ENCODE measurements around the gene ALDH1L2. TPM values are rescaled to one million over a fixed set of nuclear protein-coding genes. Genes with fewer than 3 reads are reported as not detected.

Gene ALDH1L2
- total and polyA plus RNA-seq, 5 donors from 2014 or later, result not detected

GRCh38 chr12:105030820-105031807 is 53.1 kb downstream of the ALDH1L2 start:
- Histone ChIP-seq H3K27ac (ENCODE audit: insufficient read depth, low read length, poor library complexity, severe bottlenecking) (no peak overlapping the region), H3K4me3 (ENCODE audit: low read depth, low read length) (peak overlapping the region; percentile 60), H3K4me1 (ENCODE audit: control insufficient read depth, insufficient read depth, low read length, poor library complexity, severe bottlenecking) (peaks cover 9% of the 10 kb centered on the region), H3K9me3 (ENCODE audit: control insufficient read depth in 2 of 2, low read length in 2 of 2) (no peaks in the 10 kb centered on the region), H3K36me3 (ENCODE audit: control insufficient read depth, insufficient read depth, low read length) (no peaks in the 10 kb centered on the region), H3K27me3 (ENCODE audit: control insufficient read depth, insufficient read depth, low read length) (no peaks in the 10 kb centered on the region)
- Mint-ChIP-seq H3K27me3 (no peaks in the 10 kb centered on the region), H3K36me3 (no peaks in the 10 kb centered on the region), H3K4me1 (peaks cover 25 to 34% (median 31%) of the 10 kb centered on the region in 4 donors), H3K4me3 (peak overlapping the region in 1 of 4 donors; percentile 15), H3K9me3 (no peaks in the 10 kb centered on the region), H3K27ac (peak overlapping the region; percentile 1 to 94 (median 72))
- ATAC-seq (ENCODE audit: low read depth in 2 of 2) (peak; percentile 41 to 62), DNase-seq (peak in 2 of 3 donors; percentile 2 to 57)

GRCh38 chr12:105026411-105026810 is 57.8 kb downstream of the ALDH1L2 start:
- H3K4me3 Mint-ChIP-seq, result no peak overlapping the region
- Histone ChIP-seq H3K27me3 (ENCODE audit: control insufficient read depth, insufficient read depth, low read length) (no peaks in the 10 kb centered on the region), H3K4me1 (ENCODE audit: control insufficient read depth, insufficient read depth, low read length, poor library complexity, severe bottlenecking) (peaks cover 5% of the 10 kb centered on the region), H3K9me3 (ENCODE audit: control insufficient read depth in 2 of 2, low read length in 2 of 2) (no peaks in the 10 kb centered on the region), H3K36me3 (ENCODE audit: control insufficient read depth, insufficient read depth, low read length) (no peaks in the 10 kb centered on the region), H3K4me3 (ENCODE audit: low read depth, low read length) (no peak overlapping the region), H3K27ac (ENCODE audit: insufficient read depth, low read length, poor library complexity, severe bottlenecking) (no peak overlapping the region)
- H3K4me1 Mint-ChIP-seq, result peaks cover 7% of the 10 kb centered on the region in 4 donors
- H3K9me3 Mint-ChIP-seq, result no peaks in the 10 kb centered on the region
- DNase-seq (no peak), ATAC-seq (ENCODE audit: low read depth in 2 of 2) (no peak)
- no peaks in the 10 kb centered on the region for H3K36me3 Mint-ChIP-seq
- no peaks in the 10 kb centered on the region for H3K27me3 Mint-ChIP-seq
- no peak overlapping the region for H3K27ac Mint-ChIP-seq

- H3K27me3 ChIP-seq (ENCODE audit: control insufficient read depth, insufficient read depth, low read length), result no peaks in the 10 kb centered on the region
- Mint-ChIP-seq H3K4me3 (no peak overlapping the region), H3K9me3 (no peaks in the 10 kb centered on the region), H3K27me3 (no peaks in the 10 kb centered on the region), H3K36me3 (no peaks in the 10 kb centered on the region), H3K4me1 (peaks cover 2% of the 10 kb centered on the region in 4 donors), H3K27ac (peak overlapping the region in 1 of 3 donors; percentile 86)
- ATAC-seq (ENCODE audit: low read depth in 2 of 2) (no peak), DNase-seq (no peak)
- H3K4me3 ChIP-seq (ENCODE audit: low read depth, low read length), result no peak overlapping the region
- no peak overlapping the region for H3K27ac ChIP-seq (ENCODE audit: insufficient read depth, low read length, poor library complexity, severe bottlenecking)
- H3K36me3 ChIP-seq (ENCODE audit: control insufficient read depth, insufficient read depth, low read length), result no peaks in the 10 kb centered on the region
- no peaks in the 10 kb centered on the region for H3K9me3 ChIP-seq (ENCODE audit: control insufficient read depth in 2 of 2, low read length in 2 of 2)
- peaks cover 3% of the 10 kb centered on the region for H3K4me1 ChIP-seq (ENCODE audit: control insufficient read depth, insufficient read depth, low read length, poor library complexity, severe bottlenecking)
Measured at GRCh38 chr12:105025890-105026289, 58.4 kb downstream of the ALDH1L2 start.

GRCh38 chr12:105024928-105025327 is 59.3 kb downstream of the ALDH1L2 start:
- no peaks in the 10 kb centered on the region for H3K27me3 ChIP-seq (ENCODE audit: control insufficient read depth, insufficient read depth, low read length)
- no peak overlapping the region for H3K27ac Mint-ChIP-seq
- ATAC-seq (ENCODE audit: low read depth in 2 of 2), result no peak
- H3K4me1 Mint-ChIP-seq, result no peaks in the 10 kb centered on the region
- no peak overlapping the region for H3K4me3 Mint-ChIP-seq
- no peaks in the 10 kb centered on the region for H3K27me3 Mint-ChIP-seq
- no peaks in the 10 kb centered on the region for H3K9me3 ChIP-seq (ENCODE audit: control insufficient read depth in 2 of 2, low read length in 2 of 2)
- H3K36me3 ChIP-seq (ENCODE audit: control insufficient read depth, insufficient read depth, low read length), result no peaks in the 10 kb centered on the region
- H3K9me3 Mint-ChIP-seq, result no peaks in the 10 kb centered on the region
- DNase-seq, result no peak
- no peak overlapping the region for H3K4me3 ChIP-seq (ENCODE audit: low read depth, low read length)
- H3K27ac ChIP-seq (ENCODE audit: insufficient read depth, low read length, poor library complexity, severe bottlenecking), result no peak overlapping the region
- H3K4me1 ChIP-seq (ENCODE audit: control insufficient read depth, insufficient read depth, low read length, poor library complexity, severe bottlenecking), result no peaks in the 10 kb centered on the region
- no peaks in the 10 kb centered on the region for H3K36me3 Mint-ChIP-seq

DNA sequence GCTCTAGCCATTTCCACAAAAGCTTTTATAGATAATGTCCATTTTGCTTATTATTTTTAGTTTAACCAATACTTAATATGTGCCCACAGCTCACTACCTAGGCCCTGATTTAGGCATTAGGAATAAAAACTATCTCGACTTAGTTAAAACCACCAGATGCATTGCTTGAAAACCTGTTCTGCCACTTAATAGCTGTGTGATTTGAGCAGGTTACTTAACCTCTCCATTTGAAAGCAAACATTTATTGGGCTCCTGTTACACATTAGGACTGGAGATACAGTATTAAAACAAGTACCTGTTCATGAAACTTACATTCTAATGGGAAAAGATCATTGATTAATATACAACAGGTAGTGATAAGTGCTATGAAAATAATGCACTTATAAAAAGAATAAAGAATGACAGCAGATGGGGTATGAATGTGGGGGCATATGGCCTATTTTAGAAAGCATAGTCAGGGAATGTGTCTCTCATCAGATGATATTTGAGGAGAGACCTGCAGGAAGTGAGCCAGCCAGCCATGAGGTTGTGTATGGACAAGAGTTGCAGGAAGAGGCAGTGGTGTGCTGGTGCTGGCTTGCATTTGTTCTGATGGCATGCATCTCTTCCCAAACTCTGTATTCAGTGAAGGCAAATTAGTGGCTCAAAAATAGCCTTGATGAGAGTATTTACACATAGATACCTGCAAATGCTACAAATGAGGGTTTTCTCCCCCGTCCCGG is 63.9 kb downstream of the ALDH1L2 start:
- H3K9me3 Mint-ChIP-seq, result no peaks in the 10 kb centered on the region
- H3K36me3 Mint-ChIP-seq, result peaks cover 7% of the 10 kb centered on the region

DNA sequence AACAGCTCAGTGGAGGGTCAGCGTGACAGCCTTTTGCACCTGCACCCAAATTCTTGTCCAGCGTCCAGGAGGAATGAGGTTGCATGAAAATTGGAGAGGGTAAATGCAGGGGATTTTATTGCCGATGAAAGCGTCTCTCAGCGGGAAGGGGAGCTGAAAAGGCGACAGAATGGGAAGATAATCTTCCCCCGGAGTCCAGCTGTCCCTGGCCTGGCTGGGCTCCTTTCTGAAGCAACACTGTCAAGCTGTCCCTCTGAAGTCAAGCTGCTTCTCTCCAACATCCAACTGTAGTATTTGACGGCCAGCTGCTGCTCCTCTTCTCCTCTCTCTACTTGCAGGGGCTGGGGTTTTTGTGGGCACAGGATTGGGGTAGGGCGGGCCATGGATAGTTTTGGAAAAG is 65.5 kb downstream of the ALDH1L2 start:
- H3K4me3 ChIP-seq (ENCODE audit: low read depth, low read length), result no peak overlapping the region
- no peak for ATAC-seq (ENCODE audit: low read depth in 2 of 2)
- no peak for DNase-seq
- no peaks in the 10 kb centered on the region for H3K27me3 ChIP-seq (ENCODE audit: control insufficient read depth, insufficient read depth, low read length)
- no peaks in the 10 kb centered on the region for H3K9me3 ChIP-seq (ENCODE audit: control insufficient read depth in 2 of 2, low read length in 2 of 2)
- no peaks in the 10 kb centered on the region for H3K36me3 ChIP-seq (ENCODE audit: control insufficient read depth, insufficient read depth, low read length)
- H3K27ac ChIP-seq (ENCODE audit: insufficient read depth, low read length, poor library complexity, severe bottlenecking), result no peak overlapping the region
- Mint-ChIP-seq H3K27me3 (no peaks in the 10 kb centered on the region), H3K27ac (no peak overlapping the region), H3K36me3 (peaks cover 11% of the 10 kb centered on the region), H3K9me3 (no peaks in the 10 kb centered on the region), H3K4me3 (no peak overlapping the region), H3K4me1 (peaks cover 0 to 3% (median 0%) of the 10 kb centered on the region in 4 donors)
- no peaks in the 10 kb centered on the region for H3K4me1 ChIP-seq (ENCODE audit: control insufficient read depth, insufficient read depth, low read length, poor library complexity, severe bottlenecking)

More for the DNA sequence above, 63.9 kb downstream of the ALDH1L2 start:
- no peak overlapping the region for H3K4me3 Mint-ChIP-seq
- ATAC-seq (ENCODE audit: low read depth in 2 of 2) (no peak), DNase-seq (no peak)
- Histone ChIP-seq H3K36me3 (ENCODE audit: control insufficient read depth, insufficient read depth, low read length) (no peaks in the 10 kb centered on the region), H3K9me3 (ENCODE audit: control insufficient read depth in 2 of 2, low read length in 2 of 2) (no peaks in the 10 kb centered on the region), H3K4me3 (ENCODE audit: low read depth, low read length) (no peak overlapping the region), H3K27ac (ENCODE audit: insufficient read depth, low read length, poor library complexity, severe bottlenecking) (no peak overlapping the region), H3K27me3 (ENCODE audit: control insufficient read depth, insufficient read depth, low read length) (no peaks in the 10 kb centered on the region), H3K4me1 (ENCODE audit: control insufficient read depth, insufficient read depth, low read length, poor library complexity, severe bottlenecking) (no peaks in the 10 kb centered on the region)
- H3K27me3 Mint-ChIP-seq, result no peaks in the 10 kb centered on the region
- H3K4me1 Mint-ChIP-seq, result no peaks in the 10 kb centered on the region
- peak overlapping the region in 1 of 3 donors; percentile 95 for H3K27ac Mint-ChIP-seq

DNA sequence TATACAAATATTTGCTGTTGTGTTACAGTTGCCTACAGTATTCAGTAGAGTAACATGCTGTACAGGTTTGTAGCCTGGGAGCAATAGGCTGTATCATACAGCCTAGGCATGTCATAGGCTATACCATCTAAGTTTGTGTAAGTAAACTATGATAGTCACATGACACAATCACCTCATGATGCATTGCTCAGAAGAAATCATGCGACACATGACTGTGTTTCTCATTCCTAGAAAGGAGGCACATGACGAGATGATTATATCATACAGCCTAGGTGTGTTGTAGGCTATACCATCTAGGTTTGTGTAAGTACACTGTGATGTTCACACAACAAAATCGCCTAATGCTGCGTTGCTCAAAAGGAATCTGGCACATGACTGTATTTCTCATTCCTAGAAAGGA is 66.2 kb downstream of the ALDH1L2 start:
- H3K4me1 ChIP-seq (ENCODE audit: control insufficient read depth, insufficient read depth, low read length, poor library complexity, severe bottlenecking), result no peaks in the 10 kb centered on the region
- Mint-ChIP-seq H3K27me3 (no peaks in the 10 kb centered on the region), H3K36me3 (peaks cover 11% of the 10 kb centered on the region), H3K9me3 (no peaks in the 10 kb centered on the region), H3K4me1 (peaks cover 0 to 3% (median 0%) of the 10 kb centered on the region in 4 donors), H3K27ac (no peak overlapping the region), H3K4me3 (no peak overlapping the region)
- DNase-seq (no peak), ATAC-seq (ENCODE audit: low read depth in 2 of 2) (no peak)
- H3K9me3 ChIP-seq (ENCODE audit: control insufficient read depth in 2 of 2, low read length in 2 of 2), result no peaks in the 10 kb centered on the region
- no peak overlapping the region for H3K4me3 ChIP-seq (ENCODE audit: low read depth, low read length)
- no peaks in the 10 kb centered on the region for H3K36me3 ChIP-seq (ENCODE audit: control insufficient read depth, insufficient read depth, low read length)
- no peak overlapping the region for H3K27ac ChIP-seq (ENCODE audit: insufficient read depth, low read length, poor library complexity, severe bottlenecking)
- H3K27me3 ChIP-seq (ENCODE audit: control insufficient read depth, insufficient read depth, low read length), result no peaks in the 10 kb centered on the region
